ENCODE measurements around the gene PTGER3. TPM values are rescaled to one million over a fixed set of nuclear protein-coding genes. Genes with fewer than 3 reads are reported as not detected.

Gene PTGER3
- total RNA-seq, 1 experiment from 2014 or later = not detected

GRCh38 chr1:70977575-70977974 is 70.0 kb downstream of the PTGER3 start:
- H3K4me3 ChIP-seq (ENCODE audit: low read depth, low read length) = no peak overlapping the region
- H3K9me3 ChIP-seq = no peaks in the 10 kb centered on the region
- no peaks in the 10 kb centered on the region for H3K36me3 ChIP-seq (ENCODE audit: control insufficient read depth, insufficient read depth, low read length)
- intact Hi-C loops (cut with micrococcal nuclease; ENCODE audit: unreplicated experiment) = no loop called here
- BruUV-seq (replicated peaks) = no TSS peak
- ChIA-PET CTCF (no interaction called here), POLR2A (no interaction called here)
- no peaks in the 10 kb centered on the region for H3K4me1 Mint-ChIP-seq (ENCODE audit: low read depth, unreplicated experiment)
- DNase-seq = no peak
- no peaks in the 10 kb centered on the region for H3K36me3 Mint-ChIP-seq (ENCODE audit: insufficient read depth, unreplicated experiment)
- H3K4me3 Mint-ChIP-seq (ENCODE audit: unreplicated experiment) = no peak overlapping the region
- TF ChIP-seq CTCF (IDR thresholded peaks at IDR 0.05; ENCODE audit: insufficient read depth in 1 of 2, low read depth in 1 of 2, low read length in 1 of 2, severe bottlenecking in 1 of 2, unreplicated experiment in 1 of 2) = no peak
- no peaks in the 10 kb centered on the region for H3K9me3 Mint-ChIP-seq (ENCODE audit: unreplicated experiment)
- no peaks in the 10 kb centered on the region for H3K4me1 ChIP-seq
- H3K27ac Mint-ChIP-seq (ENCODE audit: unreplicated experiment) = no peak overlapping the region
- no peaks in the 10 kb centered on the region for H3K27me3 ChIP-seq (replicated peaks; ENCODE audit: control insufficient read depth, insufficient read depth, low read length)
- peaks cover 9% of the 10 kb centered on the region for H3K27me3 Mint-ChIP-seq (ENCODE audit: insufficient read depth, unreplicated experiment)

- BruUV-seq (replicated peaks) = no TSS peak
- TF ChIP-seq CTCF (IDR thresholded peaks at IDR 0.05; ENCODE audit: insufficient read depth in 1 of 2, low read depth in 1 of 2, low read length in 1 of 2, severe bottlenecking in 1 of 2, unreplicated experiment in 1 of 2) = no peak
- no peaks in the 10 kb centered on the region for H3K27me3 ChIP-seq (replicated peaks; ENCODE audit: control insufficient read depth, insufficient read depth, low read length)
- Mint-ChIP-seq H3K9me3 (ENCODE audit: unreplicated experiment) (no peaks in the 10 kb centered on the region), H3K4me1 (ENCODE audit: low read depth, unreplicated experiment) (no peaks in the 10 kb centered on the region), H3K27ac (ENCODE audit: unreplicated experiment) (no peak overlapping the region), H3K27me3 (ENCODE audit: insufficient read depth, unreplicated experiment) (peaks cover 9% of the 10 kb centered on the region), H3K36me3 (ENCODE audit: insufficient read depth, unreplicated experiment) (no peaks in the 10 kb centered on the region), H3K4me3 (ENCODE audit: unreplicated experiment) (no peak overlapping the region)
- DNase-seq = no peak
- H3K4me3 ChIP-seq (ENCODE audit: low read depth, low read length) = no peak overlapping the region
- CTCF ChIA-PET = no interaction called here
- H3K36me3 ChIP-seq (ENCODE audit: control insufficient read depth, insufficient read depth, low read length) = no peaks in the 10 kb centered on the region
- H3K9me3 ChIP-seq = no peaks in the 10 kb centered on the region
- no peaks in the 10 kb centered on the region for H3K4me1 ChIP-seq
- intact Hi-C loops (cut with micrococcal nuclease; ENCODE audit: unreplicated experiment) = no loop called here
- POLR2A ChIA-PET = no interaction called here
Observed at GRCh38 chr1:70977041-70977440, 70.6 kb downstream of the PTGER3 start.

- POLR2A ChIA-PET = no interaction called here
- Mint-ChIP-seq H3K9me3 (ENCODE audit: unreplicated experiment) (no peaks in the 10 kb centered on the region), H3K27me3 (ENCODE audit: insufficient read depth, unreplicated experiment) (peaks cover 3% of the 10 kb centered on the region), H3K4me3 (ENCODE audit: unreplicated experiment) (no peak overlapping the region), H3K27ac (ENCODE audit: unreplicated experiment) (no peak overlapping the region), H3K36me3 (ENCODE audit: insufficient read depth, unreplicated experiment) (no peaks in the 10 kb centered on the region), H3K4me1 (ENCODE audit: low read depth, unreplicated experiment) (no peaks in the 10 kb centered on the region)
- no TSS peak for BruUV-seq (replicated peaks)
- H3K9me3 ChIP-seq = no peaks in the 10 kb centered on the region
- intact Hi-C loops (cut with micrococcal nuclease; ENCODE audit: unreplicated experiment) = no loop called here
- CTCF ChIA-PET = no interaction called here
- no peak overlapping the region for H3K4me3 ChIP-seq (ENCODE audit: low read depth, low read length)
- no peaks in the 10 kb centered on the region for H3K4me1 ChIP-seq
- DNase-seq = no peak
- no peak for TF ChIP-seq CTCF (IDR thresholded peaks at IDR 0.05; ENCODE audit: insufficient read depth in 1 of 2, low read depth in 1 of 2, low read length in 1 of 2, severe bottlenecking in 1 of 2, unreplicated experiment in 1 of 2)
- no peaks in the 10 kb centered on the region for H3K36me3 ChIP-seq (ENCODE audit: control insufficient read depth, insufficient read depth, low read length)
- H3K27me3 ChIP-seq (replicated peaks; ENCODE audit: control insufficient read depth, insufficient read depth, low read length) = no peaks in the 10 kb centered on the region
Observed at GRCh38 chr1:70973754-70974153, 73.9 kb downstream of the PTGER3 start.
